Nephron progenitor cell (in vitro differentiated cells): Measurements from ENCODE around the gene DEPP1.
A peak's percentile ranks its signal among the peaks of the same experiment; 100 is the strongest.

ENCODE experiments used
- DNase-seq: peaks from one replicate; pipeline ENCODE4 v3.0.0; 2021
- H3K27ac Mint-ChIP-seq: 2 replicates; pipeline ENCODE4 v1.8.0; 2021; ENCODE audit warnings: mild to moderate bottlenecking, moderate library complexity, mixed read lengths
- H3K27me3 Mint-ChIP-seq: 2 replicates; pipeline ENCODE4 v1.8.0; 2021; ENCODE audit warnings: mild to moderate bottlenecking, low read depth, mixed read lengths; ENCODE audit not compliant: poor library complexity
- H3K36me3 Mint-ChIP-seq: 2 replicates; pipeline ENCODE4 v1.8.0; 2021; ENCODE audit warnings: low read depth, mixed read lengths
- H3K4me1 Mint-ChIP-seq: 2 replicates; pipeline ENCODE4 v1.8.0; 2021; ENCODE audit warnings: mixed read lengths
- H3K4me3 Mint-ChIP-seq: 2 replicates; pipeline ENCODE4 v1.8.0; 2021; ENCODE audit warnings: mild to moderate bottlenecking, moderate library complexity, mixed read lengths
- H3K9me3 Mint-ChIP-seq: 2 replicates; pipeline ENCODE4 v1.8.0; 2021; ENCODE audit warnings: mild to moderate bottlenecking, moderate library complexity, mixed read lengths
- CTCF ChIP-seq: fragments of 200-600 bp; sonication (generic); IDR thresholded peaks from 2 replicates; pipeline ENCODE4 v1.5.0; 2021; ENCODE audit warnings: antibody characterized with exemption

DEPP1 gene

GRCh38 chr10:44955413-44956070, 23.1 kb downstream of the DEPP1 start:
- TF ChIP-seq CTCF: no peak
- no peak overlapping the region for H3K27ac Mint-ChIP-seq
- H3K4me3 Mint-ChIP-seq: no peak overlapping the region
- no peak for DNase-seq
- H3K9me3 Mint-ChIP-seq: no peaks in the 10 kb centered on the region
- peaks cover 29% of the 10 kb centered on the region for H3K36me3 Mint-ChIP-seq
- H3K27me3 Mint-ChIP-seq: peaks cover 6% of the 10 kb centered on the region
- peaks cover 63% of the 10 kb centered on the region for H3K4me1 Mint-ChIP-seq

- Mint-ChIP-seq H3K4me1 (peaks cover 57% of the 10 kb centered on the region), H3K9me3 (no peaks in the 10 kb centered on the region), H3K27me3 (peaks cover 10% of the 10 kb centered on the region), H3K27ac (no peak overlapping the region), H3K4me3 (no peak overlapping the region), H3K36me3 (peaks cover 29% of the 10 kb centered on the region)
- TF ChIP-seq CTCF: no peak
- DNase-seq: no peak
These were observed 23.6 kb downstream of the DEPP1 start for GRCh38 chr10:44954962-44955361.

GRCh38 chr10:44954042-44954441, 24.6 kb downstream of the DEPP1 start:
- Mint-ChIP-seq H3K4me3 (no peak overlapping the region), H3K27ac (no peak overlapping the region), H3K4me1 (peaks cover 54% of the 10 kb centered on the region), H3K36me3 (peaks cover 29% of the 10 kb centered on the region), H3K27me3 (peaks cover 10% of the 10 kb centered on the region), H3K9me3 (no peaks in the 10 kb centered on the region)
- no peak for DNase-seq
- TF ChIP-seq CTCF: no peak

- peak overlapping the region; percentile 22 for H3K4me3 Mint-ChIP-seq
- peaks cover 10% of the 10 kb centered on the region for H3K27me3 Mint-ChIP-seq
- DNase-seq: no peak
- no peak for TF ChIP-seq CTCF
- peak overlapping the region; percentile 21 for H3K27ac Mint-ChIP-seq
- H3K36me3 Mint-ChIP-seq: peaks cover 29% of the 10 kb centered on the region
- H3K9me3 Mint-ChIP-seq: no peaks in the 10 kb centered on the region
- H3K4me1 Mint-ChIP-seq: peaks cover 45% of the 10 kb centered on the region
These were observed 25.8 kb downstream of the DEPP1 start for GRCh38 chr10:44952779-44953231.

- Mint-ChIP-seq H3K4me1 (peaks cover 47% of the 10 kb centered on the region), H3K36me3 (peaks cover 25% of the 10 kb centered on the region), H3K4me3 (no peak overlapping the region), H3K27me3 (peaks cover 10% of the 10 kb centered on the region), H3K27ac (no peak overlapping the region), H3K9me3 (no peaks in the 10 kb centered on the region)
- no peak for TF ChIP-seq CTCF
- no peak for DNase-seq
These were observed 26.9 kb downstream of the DEPP1 start for GRCh38 chr10:44951576-44952226.
